HCT116 (cell line): ENCODE measurements around the gene CALD1. TPM values are rescaled to one million over a fixed set of nuclear protein-coding genes. Genes with fewer than 3 reads are reported as not detected.

Source experiments
- ATAC-seq: fragments of 200-7000 bp; cut with Tn5 transposase; 2 replicates; pipeline ENCODE4 v1.9.1; 2020; ENCODE audit warnings: mild to moderate bottlenecking, moderate library complexity
- BruUV-seq: library from RNA; stranded (reverse); fragments of 400-500 nt; replicated peaks from 2 replicates; lab custom pipeline; 2021; lab: Mats Ljungman, UMichigan
- CTCF ChIA-PET: fragments of 300-600 bp; sonication (Branson Sonifier 250); formaldehyde crosslinking; loops from one replicate; lab custom pipeline; 2021; ENCODE audit warnings: antibody characterized with exemption; lab: Charles Lee
- POLR2A ChIA-PET: fragments of 300-600, 350-600 bp; sonication (Branson Sonifier 250); formaldehyde crosslinking; loops from one replicate; lab custom pipeline; 2021; ENCODE audit warnings: antibody characterized with exemption; lab: Charles Lee
- RAD21 ChIA-PET, 2 experiments: fragments of 300-600 bp; sonication (Branson Sonifier 250); formaldehyde crosslinking; loops; one replicate each; lab custom pipeline; 2023; ENCODE audit warnings: low total read pairs in 2 of 2; ENCODE audit not compliant: uncharacterized antibody in 2 of 2, unreplicated experiment in 2 of 2, low non-redundant PET in 1 of 2; lab: Charles Lee
- DNase-seq: peaks from one replicate; pipeline ENCODE4 v3.0.0-alpha.2; 2010; ENCODE audit warnings: low read depth, low spot score
- H2AFZ ChIP-seq: fragments of 200-600 bp; shearing (Covaris generic), sonication (generic); 2 replicates; pipeline ENCODE4 v1.6.1; 2017; ENCODE audit warnings: low read depth, mixed run types, mixed read lengths, antibody characterized with exemption, low read length; ENCODE audit not compliant: poor library complexity, severe bottlenecking
- H3K27ac ChIP-seq: 2 replicates; pipeline ENCODE4 v1.5.1; 2012; ENCODE audit warnings: low read depth, low read length
- H3K27me3 ChIP-seq: fragments of 200-600 bp; sonication (generic); 2 replicates; pipeline ENCODE4 v1.6.1; 2016; ENCODE audit warnings: mixed run types, low read length, mixed read lengths; ENCODE audit not compliant: insufficient read depth
- H3K36me3 ChIP-seq, 2 experiments: fragments of 200-500 bp in 1 of 2; fragments of 200-600 bp in 1 of 2; sonication (Bioruptor generic) in 1 of 2; sonication (generic) in 1 of 2; 2 replicates each; pipeline versions ENCODE4 v1.5.1 to v1.6.1; 2014 to 2016; ENCODE audit warnings: low read length in 2 of 2, inconsistent platforms in 1 of 2, mixed read lengths in 1 of 2, mixed run types in 1 of 2; ENCODE audit not compliant: insufficient read depth in 2 of 2, control insufficient read depth in 1 of 2
- H3K4me1 ChIP-seq, 2 experiments: fragments of 200-600 bp in 1 of 2; sonication (generic) in 1 of 2; 2 replicates each; pipeline versions ENCODE4 v1.5.1 to v1.6.1; 2012 to 2017; ENCODE audit warnings: low read length in 2 of 2, inconsistent platforms in 1 of 2, mild to moderate bottlenecking in 1 of 2, mixed read lengths in 1 of 2, mixed run types in 1 of 2, moderate library complexity in 1 of 2; ENCODE audit not compliant: insufficient read depth in 2 of 2, control insufficient read depth in 1 of 2
- H3K4me2 ChIP-seq: fragments of 200-600 bp; sonication (generic); 2 replicates; pipeline ENCODE4 v1.6.1; 2017; ENCODE audit warnings: mixed run types, low read length, mixed read lengths
- H3K4me3 ChIP-seq, 2 experiments: fragments of 200-600 bp in 1 of 2; sonication (generic) in 1 of 2; replicated peaks in 1 of 2; 2 replicates each; pipeline ENCODE4 v1.5.1; 2011 to 2016; ENCODE audit warnings: low read length in 2 of 2, control low read depth in 1 of 2, low read depth in 1 of 2, mild to moderate bottlenecking in 1 of 2, mixed read lengths in 1 of 2, mixed run types in 1 of 2
- H3K79me2 ChIP-seq: fragments of 200-600 bp; sonication (generic); 2 replicates; pipeline ENCODE4 v1.6.1; 2017; ENCODE audit warnings: mild to moderate bottlenecking, mixed run types, low read length, moderate library complexity, mixed read lengths; ENCODE audit not compliant: insufficient read depth
- H3K9ac ChIP-seq: fragments of 200-600 bp; sonication (generic); 2 replicates; pipeline ENCODE4 v1.6.1; 2016; ENCODE audit warnings: low read length, mixed read lengths
- H3K9me2 ChIP-seq: fragments of 200-600 bp; sonication (generic), shearing (Covaris generic); 2 replicates; pipeline ENCODE4 v1.6.1; 2017; ENCODE audit warnings: mixed run types, mild to moderate bottlenecking, moderate library complexity; ENCODE audit not compliant: insufficient read depth
- H3K9me3 ChIP-seq, 2 experiments: fragments of 200-500 bp in 1 of 2; fragments of 200-600 bp in 1 of 2; sonication (Bioruptor generic) in 1 of 2; sonication (generic) in 1 of 2; 2 replicates each; pipeline ENCODE4 v1.6.1; 2014 to 2017; ENCODE audit warnings: low read length in 2 of 2, mixed read lengths in 2 of 2, inconsistent platforms in 1 of 2, low read depth in 1 of 2, mild to moderate bottlenecking in 1 of 2, mixed run types in 1 of 2, moderate library complexity in 1 of 2; ENCODE audit not compliant: control insufficient read depth in 1 of 2, insufficient read depth in 1 of 2
- H4K20me1 ChIP-seq: fragments of 200-600 bp; sonication (generic), shearing (Covaris generic); 2 replicates; pipeline ENCODE4 v1.6.1; 2017; ENCODE audit warnings: mixed run types, mild to moderate bottlenecking, moderate library complexity; ENCODE audit not compliant: insufficient read depth
- ATF3 ChIP-seq: IDR thresholded peaks from 2 replicates; pipeline ENCODE4 v1.6.1; 2012
- CEBPB ChIP-seq: IDR thresholded peaks from 2 replicates; pipeline ENCODE4 v1.6.1; 2012; ENCODE audit warnings: low read depth
- CTCF ChIP-seq, 3 experiments: fragments of 200-600 bp in 1 of 3; sonication (generic) in 1 of 3; IDR thresholded peaks in 2 of 3; conservative IDR thresholded peaks in 1 of 3; 2 replicates each; pipeline ENCODE4 v1.5.1; 2012 to 2017; ENCODE audit warnings: low read depth in 2 of 3, low read length in 2 of 3, antibody characterized with exemption in 1 of 3, borderline replicate concordance in 1 of 3, control low read depth in 1 of 3, mild to moderate bottlenecking in 1 of 3, mixed read lengths in 1 of 3, mixed run types in 1 of 3, moderate library complexity in 1 of 3; ENCODE audit not compliant: insufficient read depth in 1 of 3
- EGR1 ChIP-seq: IDR thresholded peaks from 2 replicates; pipeline ENCODE4 v1.6.1; 2012; ENCODE audit warnings: low read depth
- EZH2 ChIP-seq: fragments of 200-600 bp; sonication (generic); IDR thresholded peaks from 2 replicates; pipeline ENCODE4 v1.6.1; 2017; ENCODE audit warnings: antibody characterized with exemption, mixed run types
- FOSL1 ChIP-seq: IDR thresholded peaks from 2 replicates; pipeline ENCODE4 v1.6.1; 2012; ENCODE audit warnings: low read depth
- JUND ChIP-seq: IDR thresholded peaks from 2 replicates; pipeline ENCODE4 v1.6.1; 2012
- POLR2A ChIP-seq: IDR thresholded peaks from 2 replicates; pipeline ENCODE4 v1.7.0; 2011; ENCODE audit warnings: borderline replicate concordance; ENCODE audit not compliant: insufficient read depth, insufficient read length; ENCODE audit errors: extremely low read depth
- POLR2AphosphoS5 ChIP-seq: IDR thresholded peaks from 2 replicates; pipeline ENCODE4 v1.6.1; 2011; ENCODE audit warnings: mild to moderate bottlenecking, low read depth, low read length, moderate library complexity
- RAD21 ChIP-seq: IDR thresholded peaks from 2 replicates; pipeline ENCODE4 v1.6.1; 2012; ENCODE audit warnings: low read depth, mild to moderate bottlenecking
- SRF ChIP-seq: IDR thresholded peaks from 2 replicates; pipeline ENCODE4 v1.6.1; 2012; ENCODE audit warnings: low read depth
- TCF7L2 ChIP-seq: IDR thresholded peaks from 2 replicates; pipeline ENCODE4 v1.7.0; 2011; ENCODE audit warnings: borderline replicate concordance, inconsistent platforms; ENCODE audit not compliant: insufficient read depth, insufficient read length; ENCODE audit errors: extremely low read depth
- YY1 ChIP-seq: IDR thresholded peaks from 2 replicates; pipeline ENCODE4 v1.6.1; 2011; ENCODE audit warnings: low read length, low read depth, moderate library complexity, mild to moderate bottlenecking; ENCODE audit not compliant: insufficient replicate concordance; ENCODE audit errors: extremely low read depth
- intact Hi-C: fragments of 100-400 bp; cut with micrococcal nuclease; formaldehyde crosslinking; loops from 2 replicates; pipeline ENCODE4 v1.10.0; 2022
- total RNA-seq: library from RNA; stranded (reverse); gene quantifications from one replicate; pipeline ENCODE4 v1.2.1, GENCODE V29; 2021; ENCODE audit not compliant: unreplicated experiment
- TF ChIP-seq, protein P1 (sequence below): IDR thresholded peaks from 2 replicates; pipeline ENCODE4 v1.6.1; 2011; ENCODE audit warnings: mild to moderate bottlenecking, low read length, moderate library complexity; ENCODE audit not compliant: insufficient replicate concordance; ENCODE audit errors: extremely low read depth
- TF ChIP-seq, protein P2 (sequence below): IDR thresholded peaks from 2 replicates; pipeline ENCODE4 v1.6.1; 2012

The CALD1 gene
- total RNA-seq, 1 experiment from 2014 or later = 66.8 TPM

- ChIA-PET CTCF (no interaction called here), POLR2A (no interaction called here), RAD21 (no interaction called here)
- ATAC-seq = no peak
- H3K9me2 ChIP-seq = no peaks in the 10 kb centered on the region
- H3K4me3 ChIP-seq = no peak overlapping the region
- no peak for DNase-seq
- H3K4me2 ChIP-seq = no peak overlapping the region
- no peaks in the 10 kb centered on the region for H3K36me3 ChIP-seq
- intact Hi-C loops = no loop called here
- no peaks in the 10 kb centered on the region for H3K79me2 ChIP-seq
- H3K4me1 ChIP-seq = no peaks in the 10 kb centered on the region
- BruUV-seq = no TSS peak
- no peak overlapping the region for H3K27ac ChIP-seq
- H3K9ac ChIP-seq = no peak overlapping the region
- TF ChIP-seq POLR2A (no peak), SRF (no peak), TCF7L2 (no peak), RAD21 (no peak), CTCF (IDR thresholded peaks at IDR 0.05 in 2 of 3, conservative IDR thresholded peaks at IDR 0.05 in 1 of 3; ENCODE audit: borderline replicate concordance in 1 of 3, insufficient read depth in 1 of 3, low read depth in 2 of 3, low read length in 2 of 3) (no peak), JUND (no peak), POLR2AphosphoS5 (no peak), ATF3 (no peak), EZH2 (no peak), EGR1 (no peak), FOSL1 (no peak), CEBPB (no peak), YY1 (no peak)
- TF ChIP-seq, protein P1, sequence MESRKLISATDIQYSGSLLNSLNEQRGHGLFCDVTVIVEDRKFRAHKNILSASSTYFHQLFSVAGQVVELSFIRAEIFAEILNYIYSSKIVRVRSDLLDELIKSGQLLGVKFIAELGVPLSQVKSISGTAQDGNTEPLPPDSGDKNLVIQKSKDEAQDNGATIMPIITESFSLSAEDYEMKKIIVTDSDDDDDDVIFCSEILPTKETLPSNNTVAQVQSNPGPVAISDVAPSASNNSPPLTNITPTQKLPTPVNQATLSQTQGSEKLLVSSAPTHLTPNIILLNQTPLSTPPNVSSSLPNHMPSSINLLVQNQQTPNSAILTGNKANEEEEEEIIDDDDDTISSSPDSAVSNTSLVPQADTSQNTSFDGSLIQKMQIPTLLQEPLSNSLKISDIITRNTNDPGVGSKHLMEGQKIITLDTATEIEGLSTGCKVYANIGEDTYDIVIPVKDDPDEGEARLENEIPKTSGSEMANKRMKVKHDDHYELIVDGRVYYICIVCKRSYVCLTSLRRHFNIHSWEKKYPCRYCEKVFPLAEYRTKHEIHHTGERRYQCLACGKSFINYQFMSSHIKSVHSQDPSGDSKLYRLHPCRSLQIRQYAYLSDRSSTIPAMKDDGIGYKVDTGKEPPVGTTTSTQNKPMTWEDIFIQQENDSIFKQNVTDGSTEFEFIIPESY = no peak
- TF ChIP-seq, protein P2, sequence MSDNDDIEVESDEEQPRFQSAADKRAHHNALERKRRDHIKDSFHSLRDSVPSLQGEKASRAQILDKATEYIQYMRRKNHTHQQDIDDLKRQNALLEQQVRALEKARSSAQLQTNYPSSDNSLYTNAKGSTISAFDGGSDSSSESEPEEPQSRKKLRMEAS = no peak
- no peaks in the 10 kb centered on the region for H3K27me3 ChIP-seq
- H4K20me1 ChIP-seq = no peaks in the 10 kb centered on the region
- H2AFZ ChIP-seq = no peak overlapping the region
- H3K9me3 ChIP-seq = no peaks in the 10 kb centered on the region
Observed at GRCh38 chr7:134828361-134828760, 48.9 kb downstream of the CALD1 start.
